Activated B cell treated with CpG ODN at 0.5 μM for 24 hours (primary cell): Measurements from ENCODE around the gene IFNB1. TPM values are rescaled to one million over a fixed set of nuclear protein-coding genes. Genes with fewer than 3 reads are reported as not detected.

Source experiments
- ATAC-seq: fragments of 200-7000 bp; cut with Tn5 transposase; one replicate; pipeline ENCODE4 v1.10.0; 2021; ENCODE audit warnings: low read depth, mild to moderate bottlenecking, moderate library complexity
- CTCF ChIA-PET: fragments of 350-600 bp; sonication (Branson Sonifier 250); formaldehyde crosslinking; loops from one replicate; lab custom pipeline; 2021; ENCODE audit warnings: antibody characterized with exemption; lab: Charles Lee
- POLR2A ChIA-PET: fragments of 350-600 bp; sonication (Branson Sonifier 250); formaldehyde crosslinking; loops from one replicate; lab custom pipeline; 2021; ENCODE audit warnings: antibody characterized with exemption; lab: Charles Lee
- DNase-seq: peaks from one replicate; pipeline ENCODE4 v3.0.0; 2022
- H3K27ac Mint-ChIP-seq: one replicate; pipeline ENCODE4 v1.8.0; 2020; ENCODE audit warnings: mixed read lengths
- H3K27me3 Mint-ChIP-seq: one replicate; pipeline ENCODE4 v1.8.0; 2021; ENCODE audit warnings: mixed read lengths
- H3K36me3 Mint-ChIP-seq: one replicate; pipeline ENCODE4 v1.8.0; 2021; ENCODE audit warnings: low read depth, mixed read lengths
- H3K4me1 Mint-ChIP-seq: one replicate; pipeline ENCODE4 v1.8.0; 2021; ENCODE audit warnings: mixed read lengths
- H3K4me3 Mint-ChIP-seq: one replicate; pipeline ENCODE4 v1.8.0; 2020; ENCODE audit warnings: mild to moderate bottlenecking, mixed read lengths
- H3K9me3 Mint-ChIP-seq: one replicate; pipeline ENCODE4 v1.8.0; 2020; ENCODE audit warnings: mixed read lengths
- intact Hi-C: fragments of 100-400 bp; cut with micrococcal nuclease; formaldehyde crosslinking; loops from one replicate; pipeline ENCODE4 v1.15.1; 2024
- total RNA-seq: library from RNA; stranded (reverse); gene quantifications from 2 replicates; pipeline ENCODE4 v1.2.3, GENCODE V29; 2022
- TF ChIP-seq, protein P1 (sequence below): fragments of 200-600 bp; IDR thresholded peaks from one replicate; pipeline ENCODE4 v1.8.0; 2022; ENCODE audit warnings: antibody characterized with exemption, mild to moderate bottlenecking

Gene IFNB1
- total RNA-seq, 1 donor from 2014 or later, result not detected

DNA sequence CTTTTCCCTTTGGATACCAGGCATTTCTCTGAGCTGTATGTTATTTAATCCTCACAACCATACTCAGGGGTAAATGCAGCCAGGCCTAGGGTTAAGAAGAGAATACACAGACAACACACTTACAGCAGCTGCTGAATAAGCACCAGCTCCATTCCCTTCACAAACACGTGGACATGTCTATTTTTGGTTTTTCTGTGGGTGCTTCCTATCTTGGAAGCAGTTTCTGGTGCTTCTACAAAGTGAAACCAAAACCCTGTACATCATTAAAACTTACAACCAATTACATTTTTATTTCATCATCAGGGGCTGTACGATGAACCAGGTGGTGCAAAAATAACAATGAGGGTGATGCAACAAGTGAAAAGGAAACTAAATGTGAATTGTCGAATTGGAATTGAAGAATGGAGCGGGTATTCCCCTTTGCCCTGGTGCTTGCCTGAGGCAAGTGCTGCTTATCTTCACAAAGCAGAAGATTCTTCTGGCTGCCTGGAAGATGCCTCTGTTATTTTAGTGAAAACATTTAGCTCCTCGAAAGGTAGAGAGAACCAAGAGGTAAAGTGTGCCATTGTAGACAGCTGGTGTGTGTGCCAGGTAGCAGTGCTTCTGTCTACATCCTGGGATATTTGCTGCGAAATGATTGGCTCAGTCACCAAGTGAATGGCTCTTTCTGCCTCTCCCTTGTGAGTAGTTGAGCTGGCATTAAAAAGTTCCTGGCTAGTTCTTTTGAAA is 18.6 kb upstream of the IFNB1 start:
- H3K36me3 Mint-ChIP-seq, result no peaks in the 10 kb centered on the region
- H3K9me3 Mint-ChIP-seq, result no peaks in the 10 kb centered on the region
- peak overlapping the region; percentile 61 for H3K4me3 Mint-ChIP-seq
- H3K27ac Mint-ChIP-seq, result peak overlapping the region; percentile 42
- ChIA-PET POLR2A (interaction anchor here (0.9 kb wide), 1 partner anchor 474 kb away, joined by 3 read pairs; the partner anchor contains the start of gene MLLT3), CTCF (interaction anchor here (0.8 to 1.5 kb wide), 2 partner anchors 14 to 86 kb away, joined by 3 to 9 read pairs; no protein-coding TSS in a partner anchor)
- TF ChIP-seq, protein P1, sequence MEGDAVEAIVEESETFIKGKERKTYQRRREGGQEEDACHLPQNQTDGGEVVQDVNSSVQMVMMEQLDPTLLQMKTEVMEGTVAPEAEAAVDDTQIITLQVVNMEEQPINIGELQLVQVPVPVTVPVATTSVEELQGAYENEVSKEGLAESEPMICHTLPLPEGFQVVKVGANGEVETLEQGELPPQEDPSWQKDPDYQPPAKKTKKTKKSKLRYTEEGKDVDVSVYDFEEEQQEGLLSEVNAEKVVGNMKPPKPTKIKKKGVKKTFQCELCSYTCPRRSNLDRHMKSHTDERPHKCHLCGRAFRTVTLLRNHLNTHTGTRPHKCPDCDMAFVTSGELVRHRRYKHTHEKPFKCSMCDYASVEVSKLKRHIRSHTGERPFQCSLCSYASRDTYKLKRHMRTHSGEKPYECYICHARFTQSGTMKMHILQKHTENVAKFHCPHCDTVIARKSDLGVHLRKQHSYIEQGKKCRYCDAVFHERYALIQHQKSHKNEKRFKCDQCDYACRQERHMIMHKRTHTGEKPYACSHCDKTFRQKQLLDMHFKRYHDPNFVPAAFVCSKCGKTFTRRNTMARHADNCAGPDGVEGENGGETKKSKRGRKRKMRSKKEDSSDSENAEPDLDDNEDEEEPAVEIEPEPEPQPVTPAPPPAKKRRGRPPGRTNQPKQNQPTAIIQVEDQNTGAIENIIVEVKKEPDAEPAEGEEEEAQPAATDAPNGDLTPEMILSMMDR, result no peak
- H3K4me1 Mint-ChIP-seq, result peaks cover 33% of the 10 kb centered on the region
- H3K27me3 Mint-ChIP-seq, result no peaks in the 10 kb centered on the region
- intact Hi-C loops, result loop anchor here (2.0 to 5.0 kb wide), 2 partner anchors 66 to 474 kb away; partner anchors contain the start of genes HACD4 and MLLT3
- ATAC-seq (peak; percentile 78), DNase-seq (no peak)

DNA sequence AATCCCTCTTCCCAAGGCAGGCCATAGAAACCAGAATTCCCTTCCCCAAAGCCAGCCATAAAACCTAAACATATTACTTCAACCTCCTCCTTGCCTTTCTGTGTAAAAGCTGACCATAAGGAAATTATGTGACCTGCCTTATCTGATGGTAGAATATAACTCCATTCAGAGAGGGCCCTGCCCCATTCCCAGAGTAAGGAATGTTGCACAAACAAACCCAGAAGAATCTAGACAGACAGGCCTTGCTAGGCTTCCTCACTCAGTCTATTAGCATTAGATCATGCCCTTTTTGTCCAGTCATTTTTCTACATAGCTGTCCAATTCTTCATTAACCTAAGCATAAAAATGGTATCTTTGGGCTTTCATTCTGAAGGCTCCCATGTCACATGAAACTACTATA is 17.8 kb upstream of the IFNB1 start:
- no peak overlapping the region for H3K4me3 Mint-ChIP-seq
- H3K27ac Mint-ChIP-seq, result no peak overlapping the region

DNA sequence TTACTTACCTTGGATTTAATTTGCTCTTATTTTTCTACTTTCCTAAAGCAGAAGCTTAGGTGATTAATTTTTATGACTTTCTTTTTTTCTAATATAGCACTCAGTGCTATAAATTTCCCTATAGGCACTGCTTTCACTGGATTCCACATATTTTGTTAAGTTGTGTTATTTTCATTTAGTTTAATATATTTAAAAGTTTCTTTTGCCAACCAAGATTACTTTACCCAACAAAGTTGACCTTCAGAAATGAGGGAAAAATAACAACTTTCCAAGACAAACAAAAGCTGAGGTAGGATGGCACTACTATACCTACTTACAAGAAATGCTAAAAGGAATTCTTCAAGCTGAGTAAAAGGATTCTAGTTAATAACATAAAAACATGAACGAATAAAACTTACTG is 8.8 kb upstream of the IFNB1 start:
- POLR2A ChIA-PET, result no interaction called here
- Mint-ChIP-seq H3K27me3 (no peaks in the 10 kb centered on the region), H3K9me3 (peaks cover 2% of the 10 kb centered on the region), H3K36me3 (no peaks in the 10 kb centered on the region), H3K27ac (no peak overlapping the region), H3K4me1 (peaks cover 4% of the 10 kb centered on the region), H3K4me3 (no peak overlapping the region)
- CTCF ChIA-PET, result interaction anchor here (1.6 kb wide), 1 partner anchor 25 kb away, joined by 4 read pairs; no protein-coding TSS in a partner anchor
- DNase-seq (no peak), ATAC-seq (no peak)
- intact Hi-C loops, result no loop called here
- TF ChIP-seq, protein P1, result no peak

More for the DNA sequence above, 17.8 kb upstream of the IFNB1 start:
- peaks cover 31% of the 10 kb centered on the region for H3K4me1 Mint-ChIP-seq
- intact Hi-C loops, result loop anchor here (5.0 kb wide), 1 partner anchor 473 kb away; the partner anchor contains the start of gene MLLT3
- ChIA-PET CTCF (interaction anchor here (0.8 to 1.5 kb wide), 2 partner anchors 15 to 87 kb away, joined by 3 to 9 read pairs; no protein-coding TSS in a partner anchor), POLR2A (interaction anchor here (0.9 kb wide), 1 partner anchor 473 kb away, joined by 3 read pairs; the partner anchor contains the start of gene MLLT3)
- no peak for ATAC-seq
- H3K27me3 Mint-ChIP-seq, result no peaks in the 10 kb centered on the region
- no peaks in the 10 kb centered on the region for H3K36me3 Mint-ChIP-seq
- no peak for DNase-seq
- TF ChIP-seq, protein P1, result no peak
- H3K9me3 Mint-ChIP-seq, result no peaks in the 10 kb centered on the region

DNA sequence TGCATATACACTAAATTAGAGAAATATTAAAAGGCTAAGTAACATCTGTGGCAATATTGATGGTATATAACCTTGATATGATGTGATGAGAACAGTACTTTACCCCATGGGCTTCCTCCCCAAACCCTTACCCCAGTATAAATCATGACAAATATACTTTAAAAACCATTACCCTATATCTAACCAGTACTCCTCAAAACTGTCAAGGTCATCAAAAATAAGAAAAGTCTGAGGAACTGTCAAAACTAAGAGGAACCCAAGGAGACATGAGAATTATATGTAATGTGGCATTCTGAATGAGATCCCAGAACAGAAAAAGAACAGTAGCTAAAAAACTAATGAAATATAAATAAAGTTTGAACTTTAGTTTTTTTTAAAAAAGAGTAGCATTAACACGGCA is 7.3 kb upstream of the IFNB1 start:
- Mint-ChIP-seq H3K4me3 (no peak overlapping the region), H3K27ac (no peak overlapping the region), H3K9me3 (peaks cover 5% of the 10 kb centered on the region), H3K4me1 (peaks cover 3% of the 10 kb centered on the region), H3K36me3 (no peaks in the 10 kb centered on the region), H3K27me3 (no peaks in the 10 kb centered on the region)
- TF ChIP-seq, protein P1, result no peak
- CTCF ChIA-PET, result no interaction called here
- no peak for DNase-seq
- no peak for ATAC-seq
- intact Hi-C loops, result no loop called here
- POLR2A ChIA-PET, result no interaction called here

DNA sequence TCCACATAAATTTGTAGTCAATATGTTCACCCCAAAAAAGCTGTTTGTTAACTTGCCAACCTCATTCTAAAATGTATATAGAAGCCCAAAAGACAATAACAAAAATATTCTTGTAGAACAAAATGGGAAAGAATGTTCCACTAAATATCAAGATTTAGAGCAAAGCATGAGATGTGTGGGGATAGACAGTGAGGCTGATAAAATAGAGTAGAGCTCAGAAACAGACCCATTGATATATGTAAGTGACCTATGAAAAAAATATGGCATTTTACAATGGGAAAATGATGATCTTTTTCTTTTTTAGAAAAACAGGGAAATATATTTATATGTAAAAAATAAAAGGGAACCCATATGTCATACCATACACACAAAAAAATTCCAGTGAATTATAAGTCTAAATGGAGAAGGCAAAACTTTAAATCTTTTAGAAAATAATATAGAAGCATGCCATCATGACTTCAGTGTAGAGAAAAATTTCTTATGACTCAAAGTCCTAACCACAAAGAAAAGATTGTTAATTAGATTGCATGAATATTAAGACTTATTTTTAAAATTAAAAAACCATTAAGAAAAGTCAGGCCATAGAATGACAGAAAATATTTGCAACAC is 6.6 kb upstream of the IFNB1 start:
- no peak for DNase-seq
- peaks cover 5% of the 10 kb centered on the region for H3K9me3 Mint-ChIP-seq
- ATAC-seq, result no peak
- H3K4me1 Mint-ChIP-seq, result peaks cover 3% of the 10 kb centered on the region
- CTCF ChIA-PET, result no interaction called here
- POLR2A ChIA-PET, result no interaction called here
- no peaks in the 10 kb centered on the region for H3K36me3 Mint-ChIP-seq
- TF ChIP-seq, protein P1, result no peak
- no peaks in the 10 kb centered on the region for H3K27me3 Mint-ChIP-seq
- no peak overlapping the region for H3K4me3 Mint-ChIP-seq
- H3K27ac Mint-ChIP-seq, result no peak overlapping the region
- intact Hi-C loops, result no loop called here
